GM12801 (cell line): ENCODE data around the gene CNP.

Source experiments
- TF ChIP-seq, protein P1 (sequence below): IDR thresholded peaks from one replicate; pipeline ENCODE4 v1.5.1; 2011; ENCODE audit warnings: control low read depth; ENCODE audit not compliant: insufficient read length; ENCODE audit errors: extremely low read depth

CNP gene

GRCh38 chr17:41971721-41972523, 5.3 kb downstream of the CNP start:
- TF ChIP-seq, protein P1, sequence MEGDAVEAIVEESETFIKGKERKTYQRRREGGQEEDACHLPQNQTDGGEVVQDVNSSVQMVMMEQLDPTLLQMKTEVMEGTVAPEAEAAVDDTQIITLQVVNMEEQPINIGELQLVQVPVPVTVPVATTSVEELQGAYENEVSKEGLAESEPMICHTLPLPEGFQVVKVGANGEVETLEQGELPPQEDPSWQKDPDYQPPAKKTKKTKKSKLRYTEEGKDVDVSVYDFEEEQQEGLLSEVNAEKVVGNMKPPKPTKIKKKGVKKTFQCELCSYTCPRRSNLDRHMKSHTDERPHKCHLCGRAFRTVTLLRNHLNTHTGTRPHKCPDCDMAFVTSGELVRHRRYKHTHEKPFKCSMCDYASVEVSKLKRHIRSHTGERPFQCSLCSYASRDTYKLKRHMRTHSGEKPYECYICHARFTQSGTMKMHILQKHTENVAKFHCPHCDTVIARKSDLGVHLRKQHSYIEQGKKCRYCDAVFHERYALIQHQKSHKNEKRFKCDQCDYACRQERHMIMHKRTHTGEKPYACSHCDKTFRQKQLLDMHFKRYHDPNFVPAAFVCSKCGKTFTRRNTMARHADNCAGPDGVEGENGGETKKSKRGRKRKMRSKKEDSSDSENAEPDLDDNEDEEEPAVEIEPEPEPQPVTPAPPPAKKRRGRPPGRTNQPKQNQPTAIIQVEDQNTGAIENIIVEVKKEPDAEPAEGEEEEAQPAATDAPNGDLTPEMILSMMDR: no peak

- TF ChIP-seq, protein P1: no peak
These were observed 6.2 kb downstream of the CNP start for GRCh38 chr17:41972571-41973407.

- TF ChIP-seq, protein P1: no peak
These were observed 6.8 kb downstream of the CNP start for GRCh38 chr17:41973408-41973811.

- TF ChIP-seq, protein P1: no peak
These were observed 7.4 kb downstream of the CNP start for GRCh38 chr17:41974031-41974430.

- TF ChIP-seq, protein P1: no peak
These were observed 8.1 kb downstream of the CNP start for GRCh38 chr17:41974658-41975057.

- TF ChIP-seq, protein P1: no peak
These were observed 8.8 kb downstream of the CNP start for GRCh38 chr17:41975099-41976083.
